ENCODE data around the gene ADAMTS3.

ADAMTS3 gene

DNA sequence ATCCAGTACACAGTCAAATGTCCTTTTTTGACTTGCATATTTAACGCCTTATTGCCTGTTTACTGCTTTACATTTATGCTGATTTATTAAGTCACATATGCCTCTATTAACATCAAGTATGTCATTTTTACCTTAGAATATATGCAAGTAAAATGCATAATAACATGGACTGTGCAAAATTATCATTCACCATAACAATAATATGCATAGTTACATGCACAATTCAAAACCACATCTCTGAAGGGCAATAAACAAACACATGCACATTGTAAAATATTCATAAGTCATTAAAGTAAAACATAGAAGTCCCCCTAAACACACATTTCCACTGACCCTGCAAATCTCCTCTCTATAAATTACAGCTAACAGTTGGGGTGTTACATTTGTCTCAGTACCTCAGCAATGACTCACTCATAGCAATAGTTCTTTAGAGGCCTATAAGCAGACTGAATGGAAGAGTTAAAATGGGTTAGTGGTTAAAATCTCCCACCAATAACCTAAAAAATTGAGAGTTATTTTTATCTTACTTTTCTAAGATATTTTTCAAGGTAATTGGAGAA lies 61.1 kb downstream of the ADAMTS3 start:
- no peak for DNase-seq
- Histone ChIP-seq H3K23ac (ENCODE audit: low read length) (no peak overlapping the region), H3K36me3 (ENCODE audit: control insufficient read depth, insufficient read depth, low read length) (no peaks in the 10 kb centered on the region), H2AK5ac (ENCODE audit: low read length) (no peak overlapping the region), H2BK5ac (ENCODE audit: low read length) (no peak overlapping the region), H3K79me2 (ENCODE audit: control insufficient read depth, insufficient read depth, low read length) (no peaks in the 10 kb centered on the region), H3K4ac (ENCODE audit: low read depth, low read length) (no peak overlapping the region), H3K9ac (ENCODE audit: low read length) (no peak overlapping the region), H3K27me3 (ENCODE audit: insufficient read depth, low read length, poor library complexity) (no peaks in the 10 kb centered on the region), H4K8ac (ENCODE audit: low read depth, low read length) (no peak overlapping the region), H2BK120ac (ENCODE audit: low read depth, low read length) (no peak overlapping the region), H2BK15ac (replicated peaks; ENCODE audit: low read depth) (no peak overlapping the region), H3K27ac (ENCODE audit: low read depth, low read length) (no peak overlapping the region), H3K79me1 (ENCODE audit: low read length) (no peaks in the 10 kb centered on the region), H3K18ac (ENCODE audit: low read length) (no peak overlapping the region), H3K4me1 (ENCODE audit: control insufficient read depth, low read depth, low read length) (no peaks in the 10 kb centered on the region), H4K5ac (ENCODE audit: low read length) (no peak overlapping the region), H3K4me3 (ENCODE audit: low read length) (no peak overlapping the region), H3K4me2 (ENCODE audit: low read length) (no peak overlapping the region), H3K56ac (ENCODE audit: low read length) (no peak overlapping the region)
- WGBS (ENCODE audit: extremely low coverage, insufficient coverage, low lambda C conversion rate) = no CpG with 5 or more reads among the region's 1 CpG

DNA sequence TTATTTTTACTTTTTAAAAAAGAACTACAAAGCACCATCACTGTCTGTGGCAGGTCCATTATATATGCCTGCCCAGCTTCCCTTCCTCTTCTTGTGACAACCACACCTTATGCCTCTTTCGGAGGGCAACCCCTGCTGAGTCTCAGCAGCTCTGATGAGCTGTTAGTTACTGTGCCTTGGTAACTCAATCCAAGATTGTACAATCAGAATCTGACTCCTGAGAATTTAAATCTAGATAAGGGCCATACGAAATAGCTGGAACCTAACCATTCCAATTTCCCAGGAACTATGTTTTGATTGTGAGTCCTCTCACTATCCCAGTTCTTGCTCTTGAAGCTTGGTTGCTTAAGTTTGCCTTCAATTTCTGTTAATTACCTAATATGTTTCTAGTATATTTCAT lies 61.9 kb downstream of the ADAMTS3 start:
- WGBS (ENCODE audit: extremely low coverage, insufficient coverage, low lambda C conversion rate) = no CpG with 5 or more reads among the region's 2 CpGs
- H3K27ac ChIP-seq (ENCODE audit: low read depth, low read length) = no peak overlapping the region

DNA sequence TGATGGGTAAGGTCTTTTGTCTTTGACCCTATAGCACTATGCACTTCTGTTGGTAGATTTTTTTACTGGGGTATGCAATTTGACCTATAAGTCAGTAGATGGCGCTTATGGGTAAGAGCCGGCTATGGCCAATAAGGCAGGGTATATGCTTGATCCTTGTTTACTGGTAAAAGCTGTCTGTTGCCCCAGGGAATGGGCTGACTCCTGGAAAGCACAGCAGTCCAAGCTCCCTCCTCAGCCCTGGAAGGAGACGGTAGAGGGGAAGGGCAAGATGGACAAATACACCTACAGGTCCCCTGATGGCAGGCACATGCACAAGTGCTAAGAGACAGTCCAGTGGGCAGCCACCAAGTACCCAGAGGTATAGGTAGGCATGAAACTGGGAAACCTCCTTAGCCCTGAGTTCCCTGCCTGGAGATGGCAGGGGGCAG lies 63.7 kb downstream of the ADAMTS3 start:
- WGBS (ENCODE audit: extremely low coverage, insufficient coverage, low lambda C conversion rate) = no CpG with 5 or more reads among the region's 3 CpGs
- no peaks in the 10 kb centered on the region for H3K79me1 ChIP-seq (ENCODE audit: low read length)
- no peaks in the 10 kb centered on the region for H3K36me3 ChIP-seq (ENCODE audit: control insufficient read depth, insufficient read depth, low read length)
- H3K4me1 ChIP-seq (ENCODE audit: control insufficient read depth, low read depth, low read length) = no peaks in the 10 kb centered on the region
- H3K4ac ChIP-seq (ENCODE audit: low read depth, low read length) = no peak overlapping the region
- no peak overlapping the region for H2BK120ac ChIP-seq (ENCODE audit: low read depth, low read length)
- peak overlapping the region; percentile 60 for H3K56ac ChIP-seq (ENCODE audit: low read length)
- H2AK5ac ChIP-seq (ENCODE audit: low read length) = no peak overlapping the region
- peak overlapping the region; percentile 50 for H2BK5ac ChIP-seq (ENCODE audit: low read length)
- no peak overlapping the region for H2BK15ac ChIP-seq (replicated peaks; ENCODE audit: low read depth)
- no peak overlapping the region for H4K8ac ChIP-seq (ENCODE audit: low read depth, low read length)
- H3K27me3 ChIP-seq (ENCODE audit: insufficient read depth, low read length, poor library complexity) = no peaks in the 10 kb centered on the region
- no peak overlapping the region for H3K18ac ChIP-seq (ENCODE audit: low read length)
- H3K4me2 ChIP-seq (ENCODE audit: low read length) = no peak overlapping the region
- no peak overlapping the region for H3K4me3 ChIP-seq (ENCODE audit: low read length)
- H3K9ac ChIP-seq (ENCODE audit: low read length) = no peak overlapping the region
- H3K23ac ChIP-seq (ENCODE audit: low read length) = no peak overlapping the region
- H3K79me2 ChIP-seq (ENCODE audit: control insufficient read depth, insufficient read depth, low read length) = no peaks in the 10 kb centered on the region
- H3K27ac ChIP-seq (ENCODE audit: low read depth, low read length) = no peak overlapping the region
- H4K5ac ChIP-seq (ENCODE audit: low read length) = no peak overlapping the region
- DNase-seq = peak; percentile 86

More for the DNA sequence above, 61.9 kb downstream of the ADAMTS3 start:
- Histone ChIP-seq H4K5ac (ENCODE audit: low read length) (no peak overlapping the region), H3K27me3 (ENCODE audit: insufficient read depth, low read length, poor library complexity) (no peaks in the 10 kb centered on the region), H3K79me1 (ENCODE audit: low read length) (no peaks in the 10 kb centered on the region), H3K56ac (ENCODE audit: low read length) (no peak overlapping the region), H3K18ac (ENCODE audit: low read length) (no peak overlapping the region), H2AK5ac (ENCODE audit: low read length) (no peak overlapping the region), H4K8ac (ENCODE audit: low read depth, low read length) (no peak overlapping the region), H3K4ac (ENCODE audit: low read depth, low read length) (no peak overlapping the region), H3K23ac (ENCODE audit: low read length) (no peak overlapping the region), H3K4me1 (ENCODE audit: control insufficient read depth, low read depth, low read length) (no peaks in the 10 kb centered on the region), H2BK15ac (replicated peaks; ENCODE audit: low read depth) (no peak overlapping the region), H3K4me2 (ENCODE audit: low read length) (no peak overlapping the region), H2BK5ac (ENCODE audit: low read length) (no peak overlapping the region), H3K9ac (ENCODE audit: low read length) (no peak overlapping the region), H2BK120ac (ENCODE audit: low read depth, low read length) (no peak overlapping the region), H3K36me3 (ENCODE audit: control insufficient read depth, insufficient read depth, low read length) (no peaks in the 10 kb centered on the region), H3K79me2 (ENCODE audit: control insufficient read depth, insufficient read depth, low read length) (no peaks in the 10 kb centered on the region), H3K4me3 (ENCODE audit: low read length) (no peak overlapping the region)
- peak; percentile 69 for DNase-seq

DNA sequence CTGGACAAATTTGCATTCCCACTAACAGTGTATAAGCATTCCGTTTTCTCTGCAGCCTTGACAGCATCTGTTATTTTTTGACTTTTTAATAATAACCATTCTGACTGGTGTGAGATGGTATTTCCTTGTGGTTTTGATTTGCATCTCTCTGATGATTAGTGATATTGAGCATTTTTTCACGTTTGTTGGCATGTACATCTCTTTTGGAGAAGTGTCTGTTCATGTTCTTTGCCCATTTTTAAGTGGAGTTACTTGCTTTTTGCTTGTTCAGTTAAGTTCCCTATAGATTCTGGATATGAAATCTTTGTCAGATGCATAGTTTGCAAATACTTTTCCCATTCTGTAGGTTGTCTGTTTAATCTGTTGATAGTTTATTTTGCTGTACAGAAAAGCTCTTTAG lies 68.8 kb downstream of the ADAMTS3 start:
- no peaks in the 10 kb centered on the region for H3K36me3 ChIP-seq (ENCODE audit: control insufficient read depth, insufficient read depth, low read length)
- no peak overlapping the region for H3K9ac ChIP-seq (ENCODE audit: low read length)
- H4K5ac ChIP-seq (ENCODE audit: low read length) = no peak overlapping the region
- H3K4ac ChIP-seq (ENCODE audit: low read depth, low read length) = no peak overlapping the region
- H2BK5ac ChIP-seq (ENCODE audit: low read length) = no peak overlapping the region
- WGBS (ENCODE audit: extremely low coverage, insufficient coverage, low lambda C conversion rate) = no CpG with 5 or more reads among the region's 2 CpGs
- no peak overlapping the region for H3K4me3 ChIP-seq (ENCODE audit: low read length)
- H2BK120ac ChIP-seq (ENCODE audit: low read depth, low read length) = no peak overlapping the region
- no peaks in the 10 kb centered on the region for H3K79me2 ChIP-seq (ENCODE audit: control insufficient read depth, insufficient read depth, low read length)
- no peak overlapping the region for H3K56ac ChIP-seq (ENCODE audit: low read length)
- H4K8ac ChIP-seq (ENCODE audit: low read depth, low read length) = no peak overlapping the region
- no peak overlapping the region for H2BK15ac ChIP-seq (replicated peaks; ENCODE audit: low read depth)
- no peak for DNase-seq
- no peaks in the 10 kb centered on the region for H3K27me3 ChIP-seq (ENCODE audit: insufficient read depth, low read length, poor library complexity)
- no peak overlapping the region for H3K4me2 ChIP-seq (ENCODE audit: low read length)
- no peak overlapping the region for H3K18ac ChIP-seq (ENCODE audit: low read length)
- no peaks in the 10 kb centered on the region for H3K79me1 ChIP-seq (ENCODE audit: low read length)
- H3K23ac ChIP-seq (ENCODE audit: low read length) = no peak overlapping the region
- no peak overlapping the region for H3K27ac ChIP-seq (ENCODE audit: low read depth, low read length)
- no peaks in the 10 kb centered on the region for H3K4me1 ChIP-seq (ENCODE audit: control insufficient read depth, low read depth, low read length)
- H2AK5ac ChIP-seq (ENCODE audit: low read length) = no peak overlapping the region

DNA sequence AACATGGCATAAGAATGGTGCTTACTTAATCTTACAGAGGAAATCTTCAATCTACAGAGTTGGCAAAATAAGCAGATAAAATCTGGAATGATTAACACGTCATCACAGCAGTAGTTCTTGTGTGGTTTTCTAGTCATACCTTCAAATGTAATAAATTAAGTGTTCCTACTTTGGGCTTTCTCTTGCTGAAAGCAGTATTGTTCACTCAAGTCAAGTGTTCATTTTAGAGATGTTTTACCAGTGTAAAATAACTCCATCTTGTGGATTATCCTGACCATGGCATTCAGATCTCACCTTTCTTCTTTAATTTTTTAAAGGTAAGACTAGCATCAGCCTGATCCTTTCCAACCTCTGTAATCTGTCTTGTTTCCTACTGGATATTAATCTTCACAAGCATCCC lies 72.9 kb downstream of the ADAMTS3 start:
- WGBS (ENCODE audit: extremely low coverage, insufficient coverage, low lambda C conversion rate) = no CpG with 5 or more reads among the region's 1 CpG
- Histone ChIP-seq H3K56ac (ENCODE audit: low read length) (no peak overlapping the region), H4K8ac (ENCODE audit: low read depth, low read length) (no peak overlapping the region), H3K36me3 (ENCODE audit: control insufficient read depth, insufficient read depth, low read length) (no peaks in the 10 kb centered on the region), H3K18ac (ENCODE audit: low read length) (no peak overlapping the region), H3K4me2 (ENCODE audit: low read length) (no peak overlapping the region), H2BK120ac (ENCODE audit: low read depth, low read length) (no peak overlapping the region), H2BK15ac (replicated peaks; ENCODE audit: low read depth) (no peak overlapping the region), H3K4ac (ENCODE audit: low read depth, low read length) (no peak overlapping the region), H2AK5ac (ENCODE audit: low read length) (no peak overlapping the region), H3K79me2 (ENCODE audit: control insufficient read depth, insufficient read depth, low read length) (no peaks in the 10 kb centered on the region), H4K5ac (ENCODE audit: low read length) (no peak overlapping the region), H2BK5ac (ENCODE audit: low read length) (no peak overlapping the region), H3K4me1 (ENCODE audit: control insufficient read depth, low read depth, low read length) (no peaks in the 10 kb centered on the region), H3K27ac (ENCODE audit: low read depth, low read length) (no peak overlapping the region), H3K9ac (ENCODE audit: low read length) (no peak overlapping the region), H3K27me3 (ENCODE audit: insufficient read depth, low read length, poor library complexity) (no peaks in the 10 kb centered on the region), H3K79me1 (ENCODE audit: low read length) (no peaks in the 10 kb centered on the region), H3K23ac (ENCODE audit: low read length) (no peak overlapping the region), H3K4me3 (ENCODE audit: low read length) (no peak overlapping the region)
- DNase-seq = no peak

DNA sequence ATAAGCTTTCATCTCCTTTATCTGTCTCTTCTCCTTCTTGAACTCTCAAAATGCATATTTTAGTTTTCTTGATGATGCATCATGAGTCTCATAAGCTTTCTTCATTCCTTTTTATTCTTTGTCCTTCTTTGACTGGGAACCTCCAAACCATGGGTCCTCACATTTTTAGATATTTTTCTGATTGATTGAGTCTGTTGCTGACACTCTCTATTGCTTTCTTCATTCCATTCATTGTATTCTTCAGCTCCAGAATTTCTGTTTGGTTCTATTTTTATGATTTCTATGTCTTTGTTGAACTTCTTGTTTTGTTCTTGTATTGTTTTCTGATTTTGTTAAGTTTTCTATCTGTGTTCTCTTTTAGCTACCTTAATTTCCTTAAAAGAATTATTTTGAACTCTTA lies 74.9 kb downstream of the ADAMTS3 start:
- no peak overlapping the region for H3K4me3 ChIP-seq (ENCODE audit: low read length)
- H3K4me1 ChIP-seq (ENCODE audit: control insufficient read depth, low read depth, low read length) = no peaks in the 10 kb centered on the region
- no peak overlapping the region for H3K4me2 ChIP-seq (ENCODE audit: low read length)
- no peak overlapping the region for H3K23ac ChIP-seq (ENCODE audit: low read length)
- H3K36me3 ChIP-seq (ENCODE audit: control insufficient read depth, insufficient read depth, low read length) = no peaks in the 10 kb centered on the region
- no peak overlapping the region for H2AK5ac ChIP-seq (ENCODE audit: low read length)
- no peak overlapping the region for H3K56ac ChIP-seq (ENCODE audit: low read length)
- H3K4ac ChIP-seq (ENCODE audit: low read depth, low read length) = no peak overlapping the region
- H3K27me3 ChIP-seq (ENCODE audit: insufficient read depth, low read length, poor library complexity) = no peaks in the 10 kb centered on the region
- no peak overlapping the region for H2BK15ac ChIP-seq (replicated peaks; ENCODE audit: low read depth)
- no peak overlapping the region for H3K18ac ChIP-seq (ENCODE audit: low read length)
- H3K9ac ChIP-seq (ENCODE audit: low read length) = no peak overlapping the region
- H3K27ac ChIP-seq (ENCODE audit: low read depth, low read length) = no peak overlapping the region
- H4K8ac ChIP-seq (ENCODE audit: low read depth, low read length) = no peak overlapping the region
- H4K5ac ChIP-seq (ENCODE audit: low read length) = no peak overlapping the region
- no peaks in the 10 kb centered on the region for H3K79me1 ChIP-seq (ENCODE audit: low read length)
- H3K79me2 ChIP-seq (ENCODE audit: control insufficient read depth, insufficient read depth, low read length) = no peaks in the 10 kb centered on the region
- DNase-seq = no peak
- no peak overlapping the region for H2BK120ac ChIP-seq (ENCODE audit: low read depth, low read length)
- no peak overlapping the region for H2BK5ac ChIP-seq (ENCODE audit: low read length)
